K562 (cell line): ENCODE results near the gene TRMT1. TPM values are rescaled to one million over a fixed set of nuclear protein-coding genes. Genes with fewer than 3 reads are reported as not detected.

Source experiments
- ATF1 ChIP-seq, 2 experiments: fragments of 450-650 bp in 1 of 2; IDR thresholded peaks; 2 replicates each; pipeline ENCODE4 v1.6.1; 2016; ENCODE audit warnings: missing compliant biosample characterization in 1 of 2, missing genetic modification characterization in 1 of 2
- CAMTA2 ChIP-seq: fragments of 250-450 bp; sonication (Bioruptor Pico); conservative IDR thresholded peaks from 2 replicates; pipeline ENCODE4 v1.5.1; 2022
- CBX8 ChIP-seq: fragments of 200-600 bp; sonication (generic); IDR thresholded peaks from 2 replicates; pipeline ENCODE4 v1.6.1; 2012; ENCODE audit warnings: borderline replicate concordance, mixed run types, low read depth, mild to moderate bottlenecking, moderate library complexity, mixed read lengths, low read length, control low read depth, inconsistent platforms; ENCODE audit not compliant: poor library complexity, severe bottlenecking; ENCODE audit errors: extremely low read depth
- DPF2 ChIP-seq: fragments of 450-650 bp; IDR thresholded peaks from 2 replicates; pipeline ENCODE4 v1.6.1; 2016
- E2F4 ChIP-seq: sonication (generic); formaldehyde crosslinking; IDR thresholded peaks from 2 replicates; pipeline ENCODE4 v1.8.0; 2022; ENCODE audit warnings: mild to moderate bottlenecking, low read depth, missing genetic modification reagents
- ELF2 ChIP-seq: fragments of 250-450 bp; sonication (Bioruptor Pico); IDR thresholded peaks from 2 replicates; pipeline ENCODE4 v1.5.0; 2021; ENCODE audit warnings: mild to moderate bottlenecking
- FOXJ2 ChIP-seq: fragments of 200-800 bp; sonication (Bioruptor generic); IDR thresholded peaks from 2 replicates; pipeline ENCODE4 v1.6.1; 2016; ENCODE audit warnings: missing genetic modification characterization, missing compliant biosample characterization
- GABPA ChIP-seq: fragments of 200-800 bp; sonication (Bioruptor generic); conservative IDR thresholded peaks from 2 replicates; pipeline ENCODE4 v1.6.1; 2016; ENCODE audit warnings: low read depth, missing genetic modification characterization, missing compliant biosample characterization
- HDAC6 ChIP-seq: IDR thresholded peaks from 2 replicates; pipeline ENCODE4 v1.6.1; 2012; ENCODE audit warnings: low read depth, mild to moderate bottlenecking, control low read depth, inconsistent platforms, low read length, moderate library complexity
- MEIS2 ChIP-seq: fragments of 450-650 bp; IDR thresholded peaks from 2 replicates; pipeline ENCODE4 v1.6.1; 2014; ENCODE audit warnings: mild to moderate bottlenecking; ENCODE audit not compliant: partially characterized antibody
- MXI1 ChIP-seq: IDR thresholded peaks from 2 replicates; pipeline ENCODE4 v1.6.1; 2011; ENCODE audit warnings: low read depth, mild to moderate bottlenecking, improper control_type of control experiment, low read length
- NCOR1 ChIP-seq: fragments of 450-650 bp; IDR thresholded peaks from 2 replicates; pipeline ENCODE4 v1.6.1; 2016; ENCODE audit warnings: mild to moderate bottlenecking, moderate library complexity
- PBX2 ChIP-seq, 2 experiments: IDR thresholded peaks in 1 of 2; conservative IDR thresholded peaks in 1 of 2; 2 replicates each; pipeline ENCODE4 v1.6.1; 2016; ENCODE audit warnings: low read depth in 2 of 2, mild to moderate bottlenecking in 1 of 2, missing compliant biosample characterization in 1 of 2, missing genetic modification characterization in 1 of 2, moderate library complexity in 1 of 2
- PCBP2 ChIP-seq: fragments of 200-400 bp; formaldehyde crosslinking; IDR thresholded peaks from 2 replicates; pipeline ENCODE4 v1.6.1; 2018; ENCODE audit warnings: low read length, low read depth, mild to moderate bottlenecking, moderate library complexity; ENCODE audit not compliant: poor library complexity, severe bottlenecking
- POLR2AphosphoS5 ChIP-seq: IDR thresholded peaks from 2 replicates; pipeline ENCODE4 v1.6.1; 2011; ENCODE audit warnings: mild to moderate bottlenecking, low read depth, low read length, moderate library complexity; ENCODE audit not compliant: control insufficient read depth, insufficient read depth
- POLR2B ChIP-seq: fragments of 450-650 bp; IDR thresholded peaks from 2 replicates; pipeline ENCODE4 v1.6.1; 2018; ENCODE audit warnings: low read depth; ENCODE audit not compliant: partially characterized antibody
- POLR2H ChIP-seq: IDR thresholded peaks from 2 replicates; pipeline ENCODE4 v1.6.1; 2016; ENCODE audit warnings: missing genetic modification characterization, low read depth, mild to moderate bottlenecking, control low read depth, missing compliant biosample characterization, moderate library complexity
- SMARCA4 ChIP-seq: fragments of 450-650 bp; IDR thresholded peaks from 2 replicates; pipeline ENCODE4 v1.6.1; 2016
- TCFL5 ChIP-seq: fragments of 250-450 bp; sonication (Bioruptor Pico); conservative IDR thresholded peaks from 2 replicates; pipeline ENCODE4 v1.6.1; 2021; ENCODE audit warnings: mild to moderate bottlenecking, moderate library complexity, matching md5 sums
- ZNF224 ChIP-seq: sonication (generic); formaldehyde crosslinking; IDR thresholded peaks from 2 replicates; pipeline ENCODE4 v1.8.0; 2022; ENCODE audit warnings: mild to moderate bottlenecking, missing genetic modification reagents
- ZNF398 ChIP-seq: fragments of 250-450 bp; sonication (Bioruptor Pico); IDR thresholded peaks from 2 replicates; pipeline ENCODE4 v1.8.0; 2021; ENCODE audit warnings: moderate library complexity, mild to moderate bottlenecking, inconsistent platforms
- ZNF75A ChIP-seq: fragments of 450-650 bp; formaldehyde crosslinking; IDR thresholded peaks from 2 replicates; pipeline ENCODE4 v1.4.0; 2020; ENCODE audit warnings: mild to moderate bottlenecking
- polyA plus RNA-seq, 8 experiments: library from polyadenylated mRNA; depleted of rRNA in 4 of 8; stranded (reverse) in 5 of 8; unstranded in 3 of 8; fragments of >200 nt; fragmentation: Nextera tagmentation in 2 of 8; fragmentation: Illumina TruSeq in 1 of 8; extraction: Ambion mirVana in 2 of 8; extraction: Trizol in 1 of 8; gene quantifications; 2 replicates each; pipeline versions ENCODE4 v1.2.1 to v1.2.3, GENCODE V29; 2011 to 2014; ENCODE audit warnings: inconsistent platforms in 1 of 8, missing spikeins in 1 of 8
- total RNA-seq, 7 experiments: library from RNA; depleted of rRNA in 6 of 7; stranded (reverse); fragments of >200 nt in 6 of 7; fragmentation: Illumina TruSeq in 2 of 7; extraction: Trizol in 2 of 7; gene quantifications; 2 replicates each; pipeline versions ENCODE4 v1.2.1 to v1.2.3, GENCODE V29; 2011 to 2021; ENCODE audit warnings: low replicate concordance in 1 of 7

TRMT1 gene
- total and polyA plus RNA-seq, 9 of the 15 experiments (the other 6 are each of a cell fraction or from before 2014, with no cell fraction given): 5.8 to 158 (median 54.3) TPM

GRCh38 chr19:13097033-13097462 lies 19.5 kb downstream of the TRMT1 start (continued):
- TF ChIP-seq PBX2 (CRISPR knock-in tag; IDR thresholded peaks at IDR 0.05; ENCODE audit: low read depth) (no peak), PBX2 (tag; conservative IDR thresholded peaks at IDR 0.05; ENCODE audit: low read depth) (no peak), NCOR1 (no peak), MXI1 (no peak), FOXJ2 (tag) (no peak), CAMTA2 (CRISPR knock-in tag) (no peak), HDAC6 (no peak), DPF2 (0 out of 2 replicates have a peak, but pooled peaks have one; percentile 35), CBX8 (no peak), ZNF75A (CRISPR knock-in tag) (no peak), POLR2AphosphoS5 (no peak), ATF1 (CRISPR knock-in tag; IDR thresholded peaks at IDR 0.05) (no peak), ATF1 (tag; IDR thresholded peaks at IDR 0.05) (no peak), SMARCA4 (no peak; the same call in 1 of the 2 replicates), POLR2H (peak; percentile 93), ZNF398 (CRISPR knock-in tag) (no peak), POLR2B (peak; percentile 40), MEIS2 (no peak), ZNF224 (no peak), GABPA (no peak), PCBP2 (no peak), E2F4 (CRISPR knock-in tag) (no peak), ELF2 (CRISPR knock-in tag) (no peak), TCFL5 (CRISPR knock-in tag) (no peak)
